Large intestine (tissue), 3 donors: Measurements from ENCODE around the gene PHLDB1. TPM values are rescaled to one million over a fixed set of nuclear protein-coding genes. Genes with fewer than 3 reads are reported as not detected.

ENCODE experiments used
- DNase-seq, 2 donors: peaks; one replicate each; pipeline versions ENCODE4 v3.0.0 to v3.0.0-alpha.2; 2013
- H3K27ac ChIP-seq: one replicate; pipeline ENCODE4 v1.5.1; 2013; ENCODE audit warnings: low read length
- H3K27me3 ChIP-seq: 2 replicates; pipeline ENCODE4 v1.6.1; 2013; ENCODE audit warnings: low read length; ENCODE audit not compliant: control insufficient read depth, insufficient read depth
- H3K36me3 ChIP-seq: 2 replicates; pipeline ENCODE4 v1.6.1; 2013; ENCODE audit warnings: low read length; ENCODE audit not compliant: control insufficient read depth, insufficient read depth
- H3K4me1 ChIP-seq: one replicate; pipeline ENCODE4 v1.6.1; 2013; ENCODE audit warnings: low read length; ENCODE audit not compliant: control insufficient read depth, insufficient read depth
- H3K4me3 ChIP-seq: one replicate; pipeline ENCODE4 v1.5.1; 2013; ENCODE audit warnings: low read length
- H3K9me3 ChIP-seq: one replicate; pipeline ENCODE4 v1.6.1; 2013; ENCODE audit warnings: mild to moderate bottlenecking, low read depth, low read length, moderate library complexity; ENCODE audit not compliant: control insufficient read depth
- WGBS: methylation state at CpG from one replicate; pipeline ENCODE4 v1.1.5; 2013; ENCODE audit warnings: low lambda C conversion rate; ENCODE audit not compliant: insufficient coverage; 5-methylcytosine and 5-hydroxymethylcytosine counted together
- polyA plus RNA-seq: library from polyadenylated mRNA; unstranded; fragments of 120-200 nt; gene quantifications from one replicate; pipeline ENCODE4 v1.2.1, GENCODE V29; 2013

The PHLDB1 gene
- polyA plus RNA-seq, 1 donor: 42.1 TPM

DNA sequence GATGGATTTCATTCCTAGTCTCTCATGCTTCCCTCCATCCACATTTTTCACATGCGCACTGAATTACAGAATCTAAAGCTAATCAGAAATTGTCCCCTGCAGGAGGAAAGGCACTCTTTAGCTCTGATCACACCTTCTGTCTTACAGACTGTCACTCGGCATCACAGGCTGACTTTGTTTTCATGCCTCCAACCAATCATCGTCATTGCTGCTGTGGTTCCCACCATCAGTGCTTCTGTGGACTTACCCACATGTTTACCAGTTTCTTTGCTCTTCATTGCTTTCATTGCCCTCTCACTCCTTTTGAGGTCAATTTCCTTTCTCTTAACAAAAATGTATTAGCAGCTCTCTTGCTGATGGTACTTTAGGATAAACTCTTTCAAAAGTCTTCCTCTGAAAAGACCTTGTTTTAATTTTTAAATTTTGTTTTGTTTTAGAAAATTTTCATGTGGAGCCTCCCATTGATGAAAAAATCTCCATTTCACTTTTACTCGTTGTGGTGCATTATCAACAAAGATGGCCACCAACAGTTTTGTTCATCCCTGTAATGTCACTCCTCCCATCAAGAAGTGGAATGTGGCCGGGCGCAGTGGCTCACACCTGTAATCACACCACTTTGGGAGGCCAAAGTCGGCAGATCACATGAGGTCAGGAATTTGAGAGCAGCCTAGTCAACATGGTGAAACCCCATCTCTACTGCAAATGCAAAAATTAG lies 92.2 kb downstream of the PHLDB1 start:
- 90% methylated on average over 2 of the region's 7 CpGs for WGBS

DNA sequence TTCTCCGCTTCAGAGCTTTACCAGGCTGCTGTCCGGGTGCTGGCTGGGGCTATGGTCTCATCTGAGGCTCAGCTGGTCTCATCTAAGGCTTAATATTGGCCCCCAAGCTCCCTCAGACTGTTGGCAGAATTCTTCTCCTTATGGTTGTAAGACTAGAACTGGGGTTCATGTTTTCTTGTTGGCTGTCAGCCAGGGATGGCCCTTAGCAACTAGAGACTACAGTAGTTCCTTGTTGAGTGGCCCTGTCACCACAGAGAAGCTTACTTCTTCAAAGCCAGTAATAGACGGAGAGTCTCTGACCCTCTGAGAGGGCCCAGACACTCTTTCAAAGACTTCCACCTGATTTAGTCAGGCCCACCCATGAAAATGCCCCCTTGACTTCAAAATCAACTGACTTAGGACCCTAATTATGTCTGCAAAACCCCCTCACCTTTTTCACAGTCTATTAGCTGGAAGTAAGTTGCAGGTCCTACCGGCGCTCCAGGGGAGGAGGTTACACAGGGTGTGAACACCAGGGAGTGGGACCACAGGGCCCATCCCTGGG lies 96.2 kb downstream of the PHLDB1 start:
- H3K4me1 ChIP-seq: no peaks in the 10 kb centered on the region
- DNase-seq: no peak
- no peaks in the 10 kb centered on the region for H3K9me3 ChIP-seq
- no peaks in the 10 kb centered on the region for H3K36me3 ChIP-seq
- H3K4me3 ChIP-seq: no peak overlapping the region
- no CpG with 5 or more reads among the region's 5 CpGs for WGBS
- no peak overlapping the region for H3K27ac ChIP-seq
- H3K27me3 ChIP-seq: no peaks in the 10 kb centered on the region

More for the DNA sequence above, 92.2 kb downstream of the PHLDB1 start:
- no peaks in the 10 kb centered on the region for H3K9me3 ChIP-seq
- no peak for DNase-seq
- H3K27me3 ChIP-seq: no peaks in the 10 kb centered on the region
- no peaks in the 10 kb centered on the region for H3K4me1 ChIP-seq
- H3K36me3 ChIP-seq: no peaks in the 10 kb centered on the region
- H3K27ac ChIP-seq: no peak overlapping the region
- H3K4me3 ChIP-seq: no peak overlapping the region

DNA sequence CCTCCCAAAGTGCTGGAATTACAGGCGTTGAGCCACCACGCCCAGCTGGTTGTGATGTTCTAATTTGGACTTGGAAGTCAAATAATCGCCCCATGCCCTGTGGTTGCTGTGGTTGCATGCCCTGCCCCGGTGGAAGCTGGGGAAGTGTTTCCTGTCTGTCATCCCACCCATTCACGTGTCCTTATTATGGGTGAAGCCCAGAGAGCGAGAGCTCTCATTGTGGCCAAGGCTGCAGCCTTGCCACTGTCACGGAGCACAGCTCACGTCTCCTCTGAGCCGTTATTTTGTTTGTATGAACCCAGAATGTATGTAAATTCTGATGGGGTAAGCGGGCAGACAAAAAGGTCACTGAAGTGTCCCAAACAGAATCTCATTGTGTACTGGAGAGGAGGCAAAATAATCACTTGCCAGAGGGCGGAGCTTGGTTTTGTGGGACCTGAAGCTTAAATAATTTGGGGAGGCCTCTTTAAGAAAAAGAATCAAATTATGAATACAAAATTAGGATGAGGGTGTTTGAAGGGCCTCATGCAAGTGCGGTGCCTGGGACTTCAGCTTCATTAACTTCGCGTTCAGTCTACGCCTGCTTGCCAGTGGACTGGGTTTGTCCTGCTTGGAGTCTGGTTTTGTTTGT lies 97.8 kb downstream of the PHLDB1 start:
- DNase-seq: no peak
- H3K27me3 ChIP-seq: no peaks in the 10 kb centered on the region
- no peaks in the 10 kb centered on the region for H3K36me3 ChIP-seq
- H3K9me3 ChIP-seq: no peaks in the 10 kb centered on the region
- H3K27ac ChIP-seq: no peak overlapping the region
- H3K4me1 ChIP-seq: no peaks in the 10 kb centered on the region
- no peak overlapping the region for H3K4me3 ChIP-seq
- WGBS: 92% methylated on average over 2 of the region's 15 CpGs

DNA sequence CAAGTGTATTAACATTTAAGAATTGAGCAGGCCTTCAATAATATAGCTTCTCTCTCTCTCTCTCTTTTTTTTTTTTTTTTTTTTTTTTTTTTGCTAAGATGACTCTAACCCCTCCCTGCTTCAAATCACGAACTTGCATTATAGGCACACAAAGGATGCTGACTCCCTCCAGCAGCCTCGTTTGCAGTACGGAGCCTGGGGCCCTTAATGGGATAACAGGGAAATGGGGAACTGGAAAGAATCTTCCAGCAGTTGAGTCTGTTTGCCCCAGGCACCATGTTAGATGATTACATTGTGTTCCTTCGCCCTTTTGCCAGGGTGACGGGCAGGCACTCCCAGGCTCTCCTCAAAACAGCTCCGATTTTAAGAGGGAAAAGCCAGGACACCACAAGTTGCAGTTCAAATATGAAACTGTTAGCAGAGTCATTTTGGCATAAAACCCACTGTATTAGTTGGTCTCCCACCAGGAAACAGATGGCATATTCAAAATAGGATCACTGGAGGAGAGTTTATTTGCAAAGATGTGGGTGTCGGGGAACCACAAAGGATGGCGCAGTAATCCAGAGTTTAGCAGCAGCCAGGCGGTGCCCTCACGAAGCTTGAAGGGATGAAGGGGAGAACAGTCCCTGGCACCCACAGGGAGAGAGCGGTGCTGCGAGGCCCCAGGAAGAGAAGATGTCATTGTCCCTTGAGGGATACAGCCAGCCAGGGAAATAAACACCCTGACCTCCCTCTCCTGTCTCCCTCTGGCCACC lies 98.6 kb downstream of the PHLDB1 start:
- H3K4me1 ChIP-seq: no peaks in the 10 kb centered on the region
- H3K36me3 ChIP-seq: no peaks in the 10 kb centered on the region
- no peak overlapping the region for H3K4me3 ChIP-seq
- DNase-seq: no peak
- H3K9me3 ChIP-seq: no peaks in the 10 kb centered on the region
- 80% methylated on average over 1 of the region's 12 CpGs for WGBS
- no peaks in the 10 kb centered on the region for H3K27me3 ChIP-seq
- H3K27ac ChIP-seq: no peak overlapping the region

DNA sequence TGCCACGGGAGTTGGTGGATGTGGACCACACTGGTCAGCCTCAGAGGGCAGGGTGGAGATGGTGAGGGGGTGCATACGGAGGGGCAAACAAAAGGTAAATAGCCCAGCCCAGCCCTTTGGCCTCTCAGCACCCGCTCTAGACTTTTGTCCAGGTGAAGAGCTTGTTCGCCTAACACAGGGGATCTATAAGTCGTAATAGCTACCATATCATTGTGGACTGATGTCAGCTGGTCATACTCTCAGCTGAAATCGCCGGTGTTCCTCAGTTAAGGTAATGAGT lies 99.1 kb downstream of the PHLDB1 start:
- WGBS: 69% methylated on average over 3 of the region's 7 CpGs
- Histone ChIP-seq H3K4me1 (no peaks in the 10 kb centered on the region), H3K36me3 (no peaks in the 10 kb centered on the region), H3K9me3 (no peaks in the 10 kb centered on the region), H3K4me3 (no peak overlapping the region), H3K27ac (no peak overlapping the region), H3K27me3 (no peaks in the 10 kb centered on the region)
- no peak for DNase-seq

Other genes starting within 250 kb of the PHLDB1 start
- 39.6 TPM for gene UBE4A, start 248.0 kb upstream of the PHLDB1 start, polyA plus RNA-seq
- 285 TPM for gene ATP5MG, start 206.0 kb upstream of the PHLDB1 start, polyA plus RNA-seq
- 34.8 TPM for gene KMT2A, start 171.1 kb upstream of the PHLDB1 start, polyA plus RNA-seq
- gene TTC36, start 80.1 kb upstream of the PHLDB1 start, polyA plus RNA-seq: 1.9 TPM
- gene TMEM25, start 76.4 kb upstream of the PHLDB1 start, polyA plus RNA-seq: 57.8 TPM
- 23.2 TPM for gene IFT46, start 41.7 kb upstream of the PHLDB1 start, polyA plus RNA-seq
- 139 TPM for gene ARCN1, start 35.2 kb upstream of the PHLDB1 start, polyA plus RNA-seq
- gene TREH, start 72.0 kb downstream of the PHLDB1 start, polyA plus RNA-seq: 74.4 TPM
- gene DDX6, start 183.5 kb downstream of the PHLDB1 start, polyA plus RNA-seq: 71.9 TPM